ENCODE results near the gene PON2.

PON2 gene

GRCh38 chr7:95444796-95445195 lies 10.0 kb upstream of the PON2 start:
- DNase-seq (ENCODE audit: low read depth, low spot score): no peak

DNA sequence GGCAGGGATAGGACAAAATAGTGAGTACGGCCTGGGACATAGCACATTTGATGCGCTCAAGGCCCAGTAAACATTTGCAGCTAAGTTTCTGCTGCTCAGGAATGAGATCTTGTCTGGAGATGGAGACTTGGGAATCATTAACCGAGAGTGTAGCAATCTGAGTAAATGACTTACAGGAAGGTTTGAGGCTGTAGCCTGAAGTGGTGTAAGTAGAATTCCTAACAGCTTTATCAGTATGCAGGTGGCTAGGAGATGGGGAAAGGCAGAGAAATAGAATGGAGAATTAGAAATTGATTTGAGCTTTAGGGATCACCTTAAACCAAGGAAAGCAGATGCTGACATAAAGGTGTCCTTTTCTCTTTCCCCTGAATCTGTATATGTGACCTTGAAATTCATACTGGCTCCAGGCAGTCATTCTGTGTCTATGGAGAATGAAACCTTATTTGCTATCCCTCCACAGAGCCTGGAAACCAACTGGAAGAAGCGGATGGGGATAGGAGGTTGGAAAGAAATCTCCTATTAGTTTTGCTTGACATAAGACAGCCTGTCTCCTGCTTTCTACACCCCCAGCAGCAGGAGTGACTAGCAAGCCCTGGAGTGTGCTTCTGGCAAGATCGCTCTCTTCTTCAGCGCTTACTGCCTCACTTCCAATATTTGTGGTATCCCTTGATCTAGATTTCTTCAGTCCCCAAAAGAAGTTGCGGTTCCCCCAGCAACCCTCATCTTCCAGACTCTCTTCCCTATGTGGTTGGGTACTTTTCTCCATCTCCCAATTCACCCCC lies 6.4 kb upstream of the PON2 start:
- DNase-seq (ENCODE audit: low read depth, low spot score): no peak

DNA sequence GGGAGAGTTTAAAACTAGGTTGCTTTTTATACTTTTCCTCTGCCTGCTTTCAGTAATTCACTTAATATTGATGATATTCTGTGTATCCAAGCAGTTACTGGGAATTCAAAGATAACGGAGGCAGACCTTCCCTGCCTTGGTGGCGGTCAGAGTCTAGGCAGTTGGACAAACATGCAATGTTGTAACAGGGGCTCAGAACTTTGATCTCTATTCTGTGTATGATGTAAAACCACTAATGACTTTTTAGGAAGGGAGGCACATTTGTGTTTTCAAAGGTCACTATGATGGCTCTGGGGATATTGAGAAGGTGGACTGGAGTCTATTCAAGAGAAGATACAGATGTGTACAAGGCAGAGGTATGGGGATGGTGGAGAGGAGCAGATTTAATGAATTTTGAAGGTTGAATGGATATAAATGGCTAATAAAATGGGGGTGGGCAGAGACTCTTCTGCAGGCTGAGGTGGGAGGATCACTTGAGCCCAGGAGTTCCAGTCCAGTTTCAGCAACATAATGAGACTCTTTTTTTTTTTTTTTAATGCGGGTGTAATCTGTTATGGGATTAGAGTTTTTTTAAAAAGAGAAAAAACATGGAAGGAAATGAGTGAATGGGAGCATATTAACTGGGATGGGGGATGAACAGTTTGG lies 5.7 kb upstream of the PON2 start:
- DNase-seq (ENCODE audit: low read depth, low spot score): no peak

DNA sequence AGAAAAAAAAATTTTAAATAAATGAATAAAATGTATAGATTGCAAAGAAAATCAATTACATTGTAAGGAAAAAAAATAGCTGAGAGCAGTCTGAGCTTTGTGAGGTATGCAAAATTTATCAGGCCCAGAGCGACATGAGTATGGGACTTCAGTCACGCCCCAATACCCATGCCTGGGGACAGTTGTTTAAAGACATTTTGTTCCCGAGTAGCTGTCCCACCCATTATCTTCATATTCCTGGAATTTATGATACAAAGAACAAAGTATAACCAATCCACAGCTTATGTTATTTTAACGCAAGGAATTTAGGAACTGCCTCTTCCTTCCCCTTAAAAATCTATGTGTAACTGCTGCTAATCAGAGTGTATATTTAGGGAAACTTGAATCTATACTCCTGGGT lies 1.6 kb upstream of the PON2 start:
- DNase-seq (ENCODE audit: low read depth, low spot score): no peak

- no peak for DNase-seq (ENCODE audit: low read depth, low spot score)
Measured at GRCh38 chr7:95435422-95435780, 573 bp upstream of the PON2 start.

- no peak for DNase-seq (ENCODE audit: low read depth, low spot score)
Measured at GRCh38 chr7:95433952-95434556, 774 bp downstream of the PON2 start.

- no peak for DNase-seq (ENCODE audit: low read depth, low spot score)
Measured at GRCh38 chr7:95433129-95433528, 1.7 kb downstream of the PON2 start.

- DNase-seq (ENCODE audit: low read depth, low spot score): no peak
Measured at GRCh38 chr7:95432606-95433005, 2.2 kb downstream of the PON2 start.

- DNase-seq (ENCODE audit: low read depth, low spot score): no peak
Measured at GRCh38 chr7:95430864-95431263, 4.0 kb downstream of the PON2 start.

GRCh38 chr7:95429241-95429990 lies 5.4 kb downstream of the PON2 start:
- no peak for DNase-seq (ENCODE audit: low read depth, low spot score)

GRCh38 chr7:95427914-95428516 lies 6.8 kb downstream of the PON2 start:
- DNase-seq (ENCODE audit: low read depth, low spot score): no peak

GRCh38 chr7:95427166-95427565 lies 7.7 kb downstream of the PON2 start:
- no peak for DNase-seq (ENCODE audit: low read depth, low spot score)

GRCh38 chr7:95425694-95426093 lies 9.1 kb downstream of the PON2 start:
- no peak for DNase-seq (ENCODE audit: low read depth, low spot score)

DNA sequence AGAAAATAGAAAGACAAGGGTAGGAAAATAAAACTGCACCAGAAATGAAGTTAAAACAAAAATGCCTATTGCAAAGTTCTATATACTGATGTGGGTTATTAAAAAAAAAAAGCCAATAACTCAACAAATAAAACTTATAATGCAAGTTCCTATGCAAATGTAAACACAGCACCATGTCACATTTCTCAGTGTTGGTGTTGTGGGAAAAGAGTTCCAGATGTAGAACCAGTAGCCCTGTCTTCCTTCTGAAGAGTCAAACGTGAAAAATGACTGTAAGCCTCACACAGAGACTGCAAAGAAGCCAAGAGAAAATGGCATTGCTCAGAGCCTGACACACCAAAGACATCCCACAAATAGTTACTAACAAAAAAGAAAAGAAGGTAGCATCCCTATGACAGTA lies 10.1 kb downstream of the PON2 start:
- no peak for DNase-seq (ENCODE audit: low read depth, low spot score)

- no peak for DNase-seq (ENCODE audit: low read depth, low spot score)
Measured at GRCh38 chr7:95421847-95422444, 12.9 kb downstream of the PON2 start.

GRCh38 chr7:95421000-95421846 lies 13.6 kb downstream of the PON2 start:
- no peak for DNase-seq (ENCODE audit: low read depth, low spot score)

- no peak for DNase-seq (ENCODE audit: low read depth, low spot score)
Measured at GRCh38 chr7:95412075-95412474, 22.8 kb downstream of the PON2 start.

- DNase-seq (ENCODE audit: low read depth, low spot score): no peak
Measured at GRCh38 chr7:95411666-95412065, 23.2 kb downstream of the PON2 start.

GRCh38 chr7:95411036-95411435 lies 23.8 kb downstream of the PON2 start:
- no peak for DNase-seq (ENCODE audit: low read depth, low spot score)

- DNase-seq (ENCODE audit: low read depth, low spot score): no peak
Measured at GRCh38 chr7:95407751-95408150, 27.1 kb downstream of the PON2 start.

- DNase-seq (ENCODE audit: low read depth, low spot score): no peak
Measured at GRCh38 chr7:95405800-95406199, 29.0 kb downstream of the PON2 start.

Data from activated naive CD8-positive, alpha-beta T cell treated with anti-CD3 and anti-CD28 coated beads, Interleukin-2, amount 50 U/mL, for 16 hours (primary cell).